ENCODE measurements around the gene LRRTM2. TPM values are rescaled to one million over a fixed set of nuclear protein-coding genes. Genes with fewer than 3 reads are reported as not detected.
A peak's percentile ranks its signal among the peaks of the same experiment; 100 is the strongest.

The LRRTM2 gene
- total RNA-seq, 2 donors from 2014 or later = 0.21 TPM; not detected in 1

GRCh38 chr5:138898299-138898698 is 23.2 kb upstream of the LRRTM2 start:
- Mint-ChIP-seq H3K36me3 (peaks cover 0 to 7% of the 10 kb centered on the region in 2 donors), H3K27ac (no peak overlapping the region), H3K9me3 (no peaks in the 10 kb centered on the region)
- no peak for ATAC-seq
- DNase-seq (ENCODE audit: low spot score in 2 of 2) = no peak

DNA sequence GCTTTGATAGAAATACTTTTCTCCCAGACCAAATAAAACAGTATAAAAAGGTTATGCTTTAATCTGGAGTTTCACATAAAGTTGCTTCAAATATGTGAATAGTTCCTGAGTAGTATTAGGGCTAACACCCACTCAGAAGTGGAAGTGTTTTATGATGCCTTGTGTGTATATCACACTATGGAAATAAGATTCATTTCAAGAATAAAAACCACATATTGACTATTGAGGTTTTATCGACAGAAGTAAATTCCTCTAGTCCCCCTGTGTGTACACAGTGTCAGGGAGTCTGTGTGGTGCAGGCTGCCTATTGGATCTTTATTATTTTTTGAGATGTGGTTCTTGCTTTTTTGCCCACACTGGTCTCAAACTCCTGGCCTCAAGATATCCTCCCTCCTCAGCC is 20.8 kb upstream of the LRRTM2 start:
- DNase-seq (ENCODE audit: low spot score in 2 of 2) (no peak), ATAC-seq (peak in 1 of 2 donors; percentile 69)
- Mint-ChIP-seq H3K36me3 (peaks cover 4 to 11% of the 10 kb centered on the region in 2 donors), H3K27ac (no peak overlapping the region), H3K9me3 (peaks cover 4% of the 10 kb centered on the region in 2 donors)

DNA sequence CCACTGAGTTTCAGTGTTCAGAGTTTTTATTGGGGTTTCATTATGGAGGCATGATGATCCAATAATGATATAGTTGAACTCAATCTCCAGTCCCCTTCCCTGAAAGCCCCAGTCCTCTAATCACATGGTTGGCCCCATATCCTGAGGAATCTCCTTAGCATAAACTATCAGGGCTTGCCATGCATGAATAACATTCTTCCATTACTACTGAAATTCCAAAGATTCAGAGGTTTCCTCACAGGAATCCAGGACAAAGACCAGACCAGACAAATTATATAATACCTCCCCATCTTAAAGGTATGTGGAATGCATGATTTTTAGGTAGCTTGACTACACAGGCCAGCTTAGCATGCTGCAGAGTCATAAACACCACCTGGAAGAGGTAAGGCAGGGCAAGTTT is 15.5 kb upstream of the LRRTM2 start:
- peaks cover 15 to 16% of the 10 kb centered on the region in 2 donors for H3K9me3 Mint-ChIP-seq
- no peak overlapping the region for H3K27ac Mint-ChIP-seq
- peaks cover 18 to 20% of the 10 kb centered on the region in 2 donors for H3K36me3 Mint-ChIP-seq
- DNase-seq (ENCODE audit: low spot score in 2 of 2) = no peak
- ATAC-seq = no peak

DNA sequence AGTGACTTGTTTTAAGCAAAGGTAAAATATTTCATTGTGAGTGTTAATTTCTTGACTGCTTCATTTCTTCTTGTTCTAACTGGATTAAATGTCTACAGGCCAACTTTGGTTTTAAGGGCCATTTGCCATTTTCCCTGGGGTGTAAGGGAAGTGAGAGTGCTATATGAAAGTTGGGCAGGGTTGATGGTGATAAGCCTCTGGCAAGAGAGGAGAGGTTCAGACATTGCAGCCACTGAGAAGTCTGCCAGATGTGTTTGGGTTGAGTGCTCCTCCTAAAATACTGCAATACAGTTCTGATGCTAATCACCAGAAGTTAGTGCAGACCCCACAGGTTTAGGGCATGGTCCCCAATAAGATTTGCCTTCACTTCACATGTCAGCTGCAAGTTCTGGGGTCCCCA is 14.9 kb upstream of the LRRTM2 start:
- ATAC-seq (no peak), DNase-seq (ENCODE audit: low spot score in 2 of 2) (no peak)
- H3K27ac Mint-ChIP-seq = no peak overlapping the region
- peaks cover 15 to 16% of the 10 kb centered on the region in 2 donors for H3K9me3 Mint-ChIP-seq
- H3K36me3 Mint-ChIP-seq = peaks cover 18 to 20% of the 10 kb centered on the region in 2 donors

DNA sequence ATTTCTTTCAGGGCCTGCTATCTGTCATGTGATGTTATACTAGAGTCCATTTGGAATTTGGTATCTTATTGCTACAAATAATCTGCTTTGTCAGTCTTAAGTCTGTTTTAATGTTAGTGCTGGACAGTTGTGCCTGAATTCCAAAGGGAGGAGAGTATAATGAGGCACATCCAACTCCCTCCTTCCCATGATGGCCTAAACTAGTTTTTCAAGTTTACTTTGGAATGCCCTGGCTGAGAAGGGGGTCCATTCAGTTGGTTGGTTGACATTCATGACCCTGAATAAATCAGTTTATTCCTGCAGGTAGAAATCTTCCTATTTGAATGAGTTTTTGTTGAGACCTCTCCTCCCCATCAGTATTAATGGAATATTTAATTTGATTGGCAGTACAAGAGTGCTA is 9.4 kb upstream of the LRRTM2 start:
- Mint-ChIP-seq H3K36me3 (peaks cover 2 to 3% of the 10 kb centered on the region in 2 donors), H3K27ac (no peak overlapping the region), H3K9me3 (peaks cover 2% of the 10 kb centered on the region in 2 donors)
- ATAC-seq (no peak), DNase-seq (ENCODE audit: low spot score in 2 of 2) (no peak)

GRCh38 chr5:138884094-138884493 is 9.0 kb upstream of the LRRTM2 start:
- no peak for ATAC-seq
- no peak overlapping the region for H3K27ac Mint-ChIP-seq
- no peaks in the 10 kb centered on the region for H3K36me3 Mint-ChIP-seq
- H3K9me3 Mint-ChIP-seq = no peaks in the 10 kb centered on the region
- DNase-seq (ENCODE audit: low spot score in 2 of 2) = no peak

GRCh38 chr5:138883211-138883610 is 8.1 kb upstream of the LRRTM2 start:
- DNase-seq (ENCODE audit: low spot score in 2 of 2) (no peak), ATAC-seq (no peak)
- H3K9me3 Mint-ChIP-seq = no peaks in the 10 kb centered on the region

DNA sequence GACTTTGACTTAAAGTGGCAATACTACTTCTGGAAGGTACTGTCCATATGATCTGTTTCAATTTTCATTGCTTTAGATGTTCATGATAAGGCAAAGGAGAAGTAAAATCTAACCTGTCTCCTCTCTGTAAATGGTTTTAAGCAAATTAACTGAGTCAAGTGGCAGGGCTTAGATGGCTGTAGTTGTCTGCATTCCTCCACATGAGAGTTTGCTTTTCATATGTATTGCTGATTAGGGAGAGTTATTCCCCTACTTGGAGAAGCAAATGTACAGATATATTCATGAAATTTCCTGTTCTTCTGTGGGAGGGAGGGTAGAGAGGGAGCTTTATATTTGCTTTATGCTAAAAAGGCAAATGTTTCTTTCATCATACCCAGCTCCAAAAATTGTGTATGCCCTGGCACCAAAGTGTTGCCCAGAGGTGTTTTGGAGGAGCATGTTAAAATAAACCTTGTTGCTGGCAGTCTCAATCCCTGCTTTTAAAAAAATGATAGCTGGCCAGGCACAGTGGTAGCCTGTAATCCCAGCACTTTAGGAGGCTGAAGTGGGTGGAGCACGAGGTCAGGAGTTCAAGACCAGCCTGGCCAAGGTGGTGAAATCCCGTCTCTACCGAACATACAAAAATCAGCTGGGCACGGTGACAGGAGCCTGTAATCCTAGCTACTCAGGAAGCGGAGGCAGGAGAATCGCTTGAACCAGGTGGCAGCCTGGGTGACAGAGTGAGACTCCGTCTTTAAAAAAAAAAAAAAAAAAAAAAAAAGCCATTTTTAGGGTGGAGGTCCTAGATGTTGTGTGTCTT is 3.5 kb upstream of the LRRTM2 start:
- no peak for DNase-seq (ENCODE audit: low spot score in 2 of 2)
- H3K9me3 Mint-ChIP-seq = no peaks in the 10 kb centered on the region
- no peak for ATAC-seq
- H3K36me3 Mint-ChIP-seq = no peaks in the 10 kb centered on the region
- no peak overlapping the region for H3K27ac Mint-ChIP-seq

More at GRCh38 chr5:138883211-138883610, 8.1 kb upstream of the LRRTM2 start:
- Mint-ChIP-seq H3K36me3 (no peaks in the 10 kb centered on the region), H3K27ac (no peak overlapping the region)

- ATAC-seq = no peak
- no peaks in the 10 kb centered on the region for H3K9me3 Mint-ChIP-seq
Observed at GRCh38 chr5:138876811-138877210, 1.7 kb upstream of the LRRTM2 start.

GRCh38 chr5:138875946-138876345 is 811 bp upstream of the LRRTM2 start:
- no peak for ATAC-seq
- no peak for DNase-seq (ENCODE audit: low spot score in 2 of 2)
- Mint-ChIP-seq H3K9me3 (no peaks in the 10 kb centered on the region), H3K36me3 (no peaks in the 10 kb centered on the region), H3K27ac (no peak overlapping the region)

More at GRCh38 chr5:138876811-138877210, 1.7 kb upstream of the LRRTM2 start:
- Mint-ChIP-seq H3K27ac (no peak overlapping the region), H3K36me3 (no peaks in the 10 kb centered on the region)
- DNase-seq (ENCODE audit: low spot score in 2 of 2) = no peak

DNA sequence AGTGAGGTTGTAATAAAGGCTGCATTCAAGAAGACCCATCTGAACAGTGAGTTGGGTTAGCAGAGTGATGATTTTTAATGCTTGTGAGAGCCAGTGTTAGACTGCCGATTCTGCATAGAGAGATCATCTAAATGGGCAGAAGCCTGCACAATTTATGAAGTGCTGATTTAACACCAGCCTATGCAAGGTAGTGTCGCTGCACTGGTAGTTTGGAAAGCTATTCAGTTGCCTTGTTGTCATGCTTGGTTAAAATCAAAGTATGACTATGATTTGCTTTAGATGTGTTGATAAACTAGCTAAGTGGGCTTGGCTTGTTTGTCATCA is 379 bp upstream of the LRRTM2 start:
- ATAC-seq (no peak), DNase-seq (ENCODE audit: low spot score in 2 of 2) (no peak)
- Mint-ChIP-seq H3K9me3 (no peaks in the 10 kb centered on the region), H3K36me3 (no peaks in the 10 kb centered on the region), H3K27ac (no peak overlapping the region)

- Mint-ChIP-seq H3K9me3 (no peaks in the 10 kb centered on the region), H3K36me3 (no peaks in the 10 kb centered on the region), H3K27ac (no peak overlapping the region)
- DNase-seq (ENCODE audit: low spot score in 2 of 2) (no peak), ATAC-seq (no peak)
Observed at GRCh38 chr5:138874241-138874640, 894 bp downstream of the LRRTM2 start.

GRCh38 chr5:138873466-138874221 is 1.5 kb downstream of the LRRTM2 start:
- no peak for DNase-seq (ENCODE audit: low spot score in 2 of 2)
- no peak for ATAC-seq
- H3K9me3 Mint-ChIP-seq = no peaks in the 10 kb centered on the region
- H3K36me3 Mint-ChIP-seq = no peaks in the 10 kb centered on the region
- H3K27ac Mint-ChIP-seq = no peak overlapping the region

- DNase-seq (ENCODE audit: low spot score in 2 of 2) = no peak
- no peak for ATAC-seq
- H3K36me3 Mint-ChIP-seq = no peaks in the 10 kb centered on the region
- H3K27ac Mint-ChIP-seq = no peak overlapping the region
- no peaks in the 10 kb centered on the region for H3K9me3 Mint-ChIP-seq
Observed at GRCh38 chr5:138872841-138873465, 2.2 kb downstream of the LRRTM2 start.

DNA sequence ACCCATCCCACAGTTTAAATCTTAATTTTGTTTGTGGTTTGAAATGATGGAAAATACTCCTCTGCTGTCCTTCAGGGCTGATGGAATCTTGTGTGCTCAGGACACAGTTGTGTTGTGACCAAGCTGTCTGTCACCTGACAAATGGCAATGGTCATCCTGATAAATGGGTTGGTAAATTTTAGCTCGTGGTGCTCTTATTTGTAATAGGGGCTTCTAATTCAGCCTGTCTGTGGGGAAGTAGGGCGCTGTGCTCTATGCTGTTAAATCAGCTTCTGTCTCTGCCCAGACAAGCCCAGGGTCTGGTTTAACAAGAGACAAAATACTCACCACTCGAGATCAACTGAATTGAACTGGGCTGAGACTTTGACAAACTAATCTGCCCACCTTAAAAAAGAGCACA is 4.5 kb downstream of the LRRTM2 start:
- DNase-seq (ENCODE audit: low spot score in 2 of 2) (no peak), ATAC-seq (no peak)
- no peaks in the 10 kb centered on the region for H3K9me3 Mint-ChIP-seq
- H3K27ac Mint-ChIP-seq = no peak overlapping the region
- H3K36me3 Mint-ChIP-seq = no peaks in the 10 kb centered on the region

- H3K27ac Mint-ChIP-seq = peak overlapping the region in 1 of 2 donors; percentile 63
- DNase-seq (ENCODE audit: low spot score in 2 of 2) (no peak), ATAC-seq (peak; percentile 53 to 91)
- no peaks in the 10 kb centered on the region for H3K36me3 Mint-ChIP-seq
- no peaks in the 10 kb centered on the region for H3K9me3 Mint-ChIP-seq
Observed at GRCh38 chr5:138869763-138870500, 5.2 kb downstream of the LRRTM2 start.

DNA sequence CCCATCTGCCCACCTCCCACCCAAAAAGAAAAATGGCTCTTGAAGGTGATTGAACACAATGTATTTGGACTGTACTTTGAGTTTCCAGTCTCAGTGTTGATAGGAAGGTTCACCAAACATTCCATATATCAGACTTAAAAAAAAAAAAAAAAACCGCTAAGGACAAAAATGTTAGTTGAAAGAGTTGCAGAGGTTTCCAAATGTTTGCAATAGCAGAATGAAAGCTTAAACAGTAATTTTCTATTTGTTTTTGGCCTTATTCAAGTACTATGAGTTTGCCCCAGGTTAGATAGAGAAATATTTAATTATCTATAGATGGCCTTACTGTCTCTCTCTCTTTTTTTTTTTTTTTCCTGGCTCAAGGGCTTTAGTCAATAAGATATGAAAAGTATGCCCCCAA is 6.1 kb downstream of the LRRTM2 start:
- no peak for DNase-seq (ENCODE audit: low spot score in 2 of 2)
- ATAC-seq = no peak
- Mint-ChIP-seq H3K27ac (no peak overlapping the region), H3K9me3 (no peaks in the 10 kb centered on the region), H3K36me3 (peaks cover 0 to 1% of the 10 kb centered on the region in 2 donors)
